HG03196 (cell line): ENCODE measurements around the gene IER3IP1.
"Not testable (repeated sequence)": the region's sequence is repeated elsewhere in the genome, so short reads cannot be mapped to it uniquely, and the experiment has no call there.

Experiments
- ATAC-seq: cut with Tn5 transposase; IDR thresholded peaks from one replicate; pipeline ENCODE4 v1.9.1; 2021; ENCODE audit not compliant: unreplicated experiment

IER3IP1 gene

DNA sequence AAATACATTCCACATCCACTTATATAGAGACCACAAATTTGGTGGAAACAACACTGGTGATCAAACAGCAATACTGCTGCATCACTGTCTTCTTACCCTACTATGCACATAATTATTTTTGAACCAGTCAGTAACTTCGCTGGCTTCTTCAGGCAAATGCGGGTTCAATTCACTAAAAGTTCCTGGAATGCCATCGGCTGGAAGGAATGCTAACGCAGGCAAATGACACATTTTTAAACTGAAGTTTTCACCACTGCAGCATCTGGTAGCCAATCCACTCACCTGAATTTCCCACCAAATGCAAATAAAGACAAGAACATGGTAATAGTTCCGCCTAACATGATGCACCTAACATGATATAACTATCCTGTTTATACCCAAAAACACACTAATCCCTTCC, 15.9 kb downstream of the IER3IP1 start:
- no peak for ATAC-seq

DNA sequence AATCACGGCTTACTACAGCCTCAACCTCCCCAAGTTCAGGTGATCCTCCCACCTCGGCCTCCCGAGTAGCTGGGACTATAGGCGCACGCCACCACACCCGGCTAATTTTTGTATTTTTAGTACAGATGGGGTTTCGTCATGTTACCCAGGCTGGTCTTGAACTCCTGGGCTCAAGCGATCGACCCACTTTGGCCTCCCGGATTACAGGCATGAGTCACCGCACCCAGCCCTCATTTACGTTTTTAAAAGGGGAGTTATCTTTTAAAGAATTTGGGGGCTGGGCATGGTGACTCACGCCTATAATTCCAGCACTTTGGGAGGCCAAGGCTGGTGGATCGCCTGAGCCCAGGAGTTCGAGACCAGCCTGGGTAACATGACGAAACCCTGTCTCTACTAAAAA, 17.8 kb downstream of the IER3IP1 start:
- not testable (repeated sequence) for ATAC-seq

DNA sequence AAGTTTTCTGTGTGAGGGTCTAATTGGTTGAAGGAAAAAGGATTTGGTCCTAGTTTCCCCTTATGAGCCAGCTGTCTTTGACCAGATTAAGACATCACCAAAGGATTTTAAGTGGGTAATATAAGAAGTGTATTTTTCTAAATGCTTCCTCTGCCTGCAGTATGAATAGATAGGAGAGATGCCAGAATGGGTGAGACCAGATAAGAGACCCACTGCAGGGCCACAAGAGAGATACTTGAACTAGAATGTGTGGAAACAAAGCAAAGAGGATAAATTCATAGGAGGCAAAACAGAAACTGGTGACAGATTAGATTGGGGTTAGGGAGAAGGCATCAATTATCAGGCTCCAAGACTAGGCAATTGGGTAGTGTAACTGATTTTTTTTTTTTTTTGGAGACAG, 24.7 kb downstream of the IER3IP1 start:
- ATAC-seq = no peak

DNA sequence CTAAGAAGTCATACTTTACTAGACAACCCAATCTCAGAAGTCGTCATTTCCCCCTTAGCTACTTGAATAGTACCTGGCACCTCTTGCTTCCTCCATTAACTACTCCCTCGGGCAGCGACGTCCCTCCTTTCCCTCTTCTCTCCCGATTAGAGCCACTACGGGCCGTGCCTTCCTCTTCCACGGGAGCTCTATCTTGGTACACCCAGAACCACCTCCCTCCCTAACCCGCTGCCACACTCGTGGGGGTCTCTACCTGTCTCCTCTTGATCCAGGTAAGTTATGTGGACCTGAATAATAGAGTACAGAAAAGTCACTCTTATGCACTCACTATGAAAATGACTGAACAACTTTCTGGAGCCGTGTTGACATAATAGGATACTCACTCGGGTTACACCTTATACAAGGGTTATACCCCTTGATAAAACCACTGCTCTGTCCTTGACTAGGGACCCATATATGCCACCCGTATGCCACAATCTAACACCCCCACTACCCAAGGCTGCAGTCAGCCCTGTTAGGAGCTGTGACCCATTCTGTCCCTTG, 25.3 kb downstream of the IER3IP1 start:
- ATAC-seq = peak; percentile 10

DNA sequence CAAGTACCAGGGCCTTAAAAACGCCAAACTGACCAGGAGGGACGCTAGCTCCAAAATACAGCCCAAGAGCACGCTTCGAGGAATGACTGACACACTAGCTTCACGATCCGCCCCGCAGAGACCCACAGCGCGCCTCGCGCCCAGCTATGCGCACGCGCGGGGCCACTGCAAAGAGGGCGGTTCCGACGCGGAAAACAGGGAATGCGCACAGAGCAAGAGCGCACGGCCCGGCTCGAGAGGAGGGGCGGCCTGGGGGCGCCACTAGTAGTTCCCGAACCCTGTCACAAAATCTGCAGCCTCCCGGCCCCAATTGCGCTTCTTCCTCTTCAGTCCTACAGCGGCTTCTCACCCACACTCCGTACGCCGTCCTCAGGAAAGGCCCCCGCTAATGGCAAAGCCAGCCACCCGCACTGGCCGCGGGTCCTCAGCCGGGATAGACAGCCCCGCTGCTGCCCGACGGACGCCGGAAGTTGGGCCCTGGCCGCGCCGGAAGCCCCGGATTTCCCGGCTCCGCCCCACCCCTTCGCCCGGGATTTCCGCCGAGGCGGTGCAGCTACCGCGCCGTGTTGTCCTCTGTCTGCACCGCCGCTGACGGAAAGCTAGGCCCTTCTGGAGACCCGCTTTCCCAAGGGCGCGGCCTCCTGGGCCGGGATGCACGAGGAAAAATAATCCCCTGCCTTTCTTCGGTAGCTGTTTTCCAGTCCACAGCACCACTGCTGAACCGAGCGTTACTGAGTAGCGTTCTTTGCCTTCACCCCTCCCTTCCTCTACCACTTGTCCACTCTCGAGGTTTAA, 25.9 kb downstream of the IER3IP1 start, which contains the start of gene HDHD2:
HDHD2 (minus strand) TSS at position 472 of the 795 bp plus-strand sequence. CDS start 14,061 bp downstream, outside the sequence.
- ATAC-seq = peak; percentile 88

DNA sequence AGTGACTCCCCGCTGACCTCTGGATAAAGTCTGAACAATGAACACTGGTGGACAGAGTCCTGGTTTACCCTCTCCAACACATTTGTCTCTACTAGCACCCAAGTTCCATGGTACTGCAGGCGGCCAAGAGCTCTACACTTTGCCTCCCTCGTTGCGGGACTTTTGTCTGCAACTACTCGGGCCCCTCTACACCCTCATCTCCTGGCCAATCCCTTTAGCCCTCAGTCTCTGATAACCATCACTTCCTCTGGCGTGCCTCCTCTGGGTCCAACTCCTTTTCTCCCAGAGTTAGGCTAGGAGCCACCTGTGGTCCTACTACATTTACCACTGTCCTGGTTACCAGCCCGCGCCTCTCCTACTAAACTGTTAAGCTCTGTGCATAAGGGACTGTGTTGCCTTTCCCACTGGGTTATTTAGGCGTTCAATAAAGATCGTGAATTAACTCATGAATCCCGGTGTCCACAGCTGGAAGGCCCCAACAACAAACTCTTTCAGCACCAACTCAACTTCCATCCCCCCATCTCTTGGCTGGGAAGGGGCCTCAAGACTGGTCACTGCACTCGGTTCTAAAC, 26.6 kb downstream of the IER3IP1 start:
- no peak for ATAC-seq

DNA sequence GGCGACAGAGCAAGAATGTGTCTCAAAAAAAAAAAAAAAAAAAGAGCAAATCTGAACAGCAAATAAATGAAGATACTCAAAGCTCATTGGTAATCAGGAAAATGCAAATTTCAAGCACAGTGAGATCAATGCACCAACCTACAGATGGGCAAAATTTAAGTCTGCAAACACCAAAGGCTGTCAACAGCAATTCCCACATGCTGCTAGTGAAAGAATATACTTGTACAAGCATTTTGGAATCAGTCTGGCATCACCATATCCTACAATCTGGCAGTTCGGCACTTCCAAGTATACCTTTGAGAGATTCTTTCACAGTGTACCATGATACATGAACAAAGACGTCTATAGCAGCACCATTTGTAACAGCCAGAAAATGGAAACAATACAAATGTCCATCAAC, 30.0 kb downstream of the IER3IP1 start:
- no peak for ATAC-seq

DNA sequence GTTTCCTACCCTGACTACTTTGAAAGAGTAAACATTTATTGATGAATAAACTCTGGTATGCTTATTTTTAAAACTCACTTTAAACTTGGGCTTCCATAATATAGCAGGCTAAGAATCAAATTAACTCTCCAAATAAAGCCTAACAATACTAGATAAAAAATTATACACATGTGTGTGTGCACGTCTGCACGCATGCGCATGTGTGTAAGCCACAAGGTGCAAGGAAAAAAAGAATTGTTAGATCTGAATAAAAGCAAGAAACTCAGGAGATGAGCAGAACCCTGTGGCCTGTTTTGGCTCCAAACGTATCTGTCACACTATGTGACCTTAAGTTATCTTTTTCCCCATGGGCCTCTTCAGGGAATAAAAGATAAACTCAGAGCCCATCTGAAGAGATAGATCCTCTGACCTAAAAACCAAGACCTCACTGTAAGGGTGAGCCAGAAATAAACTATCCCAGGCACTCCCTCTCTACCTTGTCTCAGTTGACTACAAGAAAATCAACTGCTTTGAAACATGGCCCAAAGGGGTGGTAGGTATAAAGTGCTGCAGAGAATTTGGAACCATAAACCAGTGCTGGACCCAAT, 32.2 kb downstream of the IER3IP1 start:
- ATAC-seq = no peak

DNA sequence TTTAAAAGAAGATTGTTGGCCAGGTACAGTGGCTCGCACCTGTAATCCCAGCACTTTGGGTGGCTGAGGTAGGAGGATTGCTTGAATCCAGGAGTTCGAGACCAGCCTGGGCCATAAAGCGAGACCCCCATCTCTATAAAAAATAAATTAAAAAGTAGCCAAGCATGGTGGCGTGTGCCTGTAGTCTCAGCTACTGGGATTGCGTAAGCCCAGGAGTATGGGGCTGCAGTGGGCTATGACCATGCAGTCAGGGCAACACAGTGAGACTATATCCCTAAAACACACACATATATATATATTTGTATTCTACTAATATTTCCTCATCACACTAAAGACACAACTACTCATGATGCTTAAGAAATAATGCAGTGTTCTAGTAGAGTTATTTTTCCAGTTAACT, 33.0 kb downstream of the IER3IP1 start:
- no peak for ATAC-seq

DNA sequence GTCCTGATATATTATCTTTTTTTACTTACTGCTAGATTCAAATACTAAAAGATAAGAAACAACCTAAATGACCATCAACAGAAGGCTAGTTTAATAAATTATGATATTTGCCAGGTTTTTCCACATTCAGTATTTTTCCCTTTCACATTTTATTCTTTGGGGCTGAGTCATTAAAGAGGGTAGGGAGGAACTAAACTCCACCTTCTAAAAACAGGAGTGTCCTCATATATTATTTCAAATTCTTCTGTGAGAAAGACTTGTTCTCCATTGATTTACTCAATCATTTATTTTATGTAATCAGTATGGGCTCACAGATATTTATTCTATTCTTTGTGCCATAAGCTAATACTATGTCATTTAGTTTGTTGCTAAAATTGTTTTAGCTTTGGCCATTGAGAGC, 34.9 kb downstream of the IER3IP1 start:
- ATAC-seq = no peak

DNA sequence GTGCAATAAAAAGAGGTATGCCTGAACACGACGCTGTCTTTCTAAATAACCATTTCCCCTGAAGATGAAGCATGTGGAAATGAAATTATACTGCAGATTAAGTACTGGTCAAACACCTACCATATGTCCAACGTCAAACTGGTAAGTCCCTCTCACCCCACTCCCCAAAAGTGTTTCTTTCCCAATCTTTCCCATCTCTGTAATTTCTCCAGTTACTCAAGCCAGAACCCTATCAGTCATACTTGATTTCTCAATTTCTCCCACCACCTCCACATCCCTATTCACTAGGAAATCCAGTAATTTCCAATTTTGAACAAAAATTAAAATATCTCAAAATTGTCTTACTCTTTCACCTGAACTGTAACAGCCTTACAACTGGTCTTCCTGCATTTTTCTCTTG, 55.0 kb downstream of the IER3IP1 start:
- no peak for ATAC-seq

DNA sequence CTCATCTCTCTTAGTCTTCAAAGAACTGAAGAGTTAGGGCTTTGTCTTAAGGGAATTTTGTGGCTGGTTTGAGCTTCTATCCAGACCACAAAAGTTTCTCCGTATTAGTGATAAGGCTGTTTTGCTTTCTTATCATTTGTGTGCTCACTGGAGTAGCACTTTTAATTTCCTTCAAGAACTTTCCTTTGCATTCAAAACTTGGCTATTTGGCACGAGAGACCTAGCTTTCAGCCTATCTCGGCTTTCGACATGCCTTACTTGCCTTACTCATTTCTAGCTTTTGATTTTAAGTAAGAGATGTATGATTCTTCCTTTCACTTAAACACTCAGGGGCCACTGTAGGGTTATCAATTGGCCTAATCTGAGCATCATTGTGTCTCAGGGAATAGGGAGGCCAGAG, 55.7 kb downstream of the IER3IP1 start:
- peak; percentile 83 for ATAC-seq

DNA sequence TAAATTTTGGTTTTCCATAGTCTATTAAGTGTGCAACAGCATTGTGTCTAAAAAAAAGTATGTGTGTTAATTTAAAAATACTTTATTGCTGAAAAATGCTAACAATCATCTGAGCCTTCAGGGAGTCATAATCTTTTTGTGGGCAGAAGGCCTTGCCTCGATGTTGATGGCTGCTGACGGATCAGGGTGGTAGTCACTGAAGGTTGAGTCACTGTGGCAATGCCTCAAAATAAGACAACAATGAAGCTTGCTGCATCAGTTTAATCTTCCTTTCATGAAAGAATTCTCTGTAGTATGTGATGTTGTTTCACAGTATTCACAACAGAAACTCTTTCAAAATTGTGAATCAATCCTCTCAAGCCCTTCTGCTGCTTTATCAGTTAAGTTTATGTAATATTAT, 57.2 kb downstream of the IER3IP1 start:
- no peak for ATAC-seq

DNA sequence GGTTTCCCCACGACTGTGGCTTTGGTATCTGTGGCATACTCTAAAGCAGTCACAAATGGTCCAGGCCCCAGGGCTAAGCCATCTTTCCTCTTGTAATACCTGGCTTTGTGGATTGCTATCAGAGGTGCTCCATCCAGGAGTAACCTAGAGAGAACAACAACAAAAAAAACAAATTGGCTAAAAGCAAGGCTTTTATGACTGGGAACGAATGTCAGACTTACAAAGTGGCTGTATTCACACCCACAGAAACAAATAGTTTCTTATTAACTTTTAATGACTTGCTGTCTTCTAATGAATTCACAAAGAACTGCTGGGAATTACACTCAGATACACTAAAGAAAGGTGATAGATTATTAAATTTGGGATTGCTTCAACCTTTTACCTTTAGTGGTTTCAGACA, 61.0 kb downstream of the IER3IP1 start:
- no peak for ATAC-seq

DNA sequence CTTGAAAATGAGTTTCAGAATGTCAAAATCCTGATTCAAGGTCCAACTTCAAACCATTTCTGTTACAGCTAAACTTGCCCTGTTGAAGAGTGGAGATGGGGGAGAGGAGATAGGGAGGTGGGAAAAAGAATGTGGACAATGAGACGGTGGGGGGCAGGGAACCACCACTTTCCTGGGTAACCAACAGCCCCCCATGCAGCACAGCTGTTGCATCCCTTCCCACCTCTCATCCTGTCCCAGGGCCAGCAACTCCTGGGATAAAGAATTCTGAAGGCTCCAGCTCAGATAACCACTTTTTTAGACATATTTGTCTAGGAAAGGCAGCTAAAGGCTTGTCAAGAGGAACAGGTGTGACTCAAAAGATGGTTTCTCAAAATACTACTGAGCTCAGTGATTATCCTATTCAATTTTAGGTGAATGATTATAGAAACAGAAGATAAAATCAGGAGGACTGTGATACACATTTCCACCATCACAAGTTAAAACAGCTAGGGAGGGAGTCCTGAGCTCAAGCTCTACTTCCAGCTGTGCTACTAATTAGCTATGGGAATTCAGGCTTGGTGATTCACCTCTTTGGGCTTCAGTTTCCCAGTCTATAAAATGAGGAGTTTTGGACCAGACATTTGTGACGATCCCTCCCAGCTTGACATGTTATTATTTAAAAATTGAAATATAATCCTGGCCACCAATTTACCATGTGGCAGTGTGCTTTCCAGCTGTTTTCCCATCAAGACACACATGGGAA, 62.2 kb downstream of the IER3IP1 start:
- no peak for ATAC-seq

DNA sequence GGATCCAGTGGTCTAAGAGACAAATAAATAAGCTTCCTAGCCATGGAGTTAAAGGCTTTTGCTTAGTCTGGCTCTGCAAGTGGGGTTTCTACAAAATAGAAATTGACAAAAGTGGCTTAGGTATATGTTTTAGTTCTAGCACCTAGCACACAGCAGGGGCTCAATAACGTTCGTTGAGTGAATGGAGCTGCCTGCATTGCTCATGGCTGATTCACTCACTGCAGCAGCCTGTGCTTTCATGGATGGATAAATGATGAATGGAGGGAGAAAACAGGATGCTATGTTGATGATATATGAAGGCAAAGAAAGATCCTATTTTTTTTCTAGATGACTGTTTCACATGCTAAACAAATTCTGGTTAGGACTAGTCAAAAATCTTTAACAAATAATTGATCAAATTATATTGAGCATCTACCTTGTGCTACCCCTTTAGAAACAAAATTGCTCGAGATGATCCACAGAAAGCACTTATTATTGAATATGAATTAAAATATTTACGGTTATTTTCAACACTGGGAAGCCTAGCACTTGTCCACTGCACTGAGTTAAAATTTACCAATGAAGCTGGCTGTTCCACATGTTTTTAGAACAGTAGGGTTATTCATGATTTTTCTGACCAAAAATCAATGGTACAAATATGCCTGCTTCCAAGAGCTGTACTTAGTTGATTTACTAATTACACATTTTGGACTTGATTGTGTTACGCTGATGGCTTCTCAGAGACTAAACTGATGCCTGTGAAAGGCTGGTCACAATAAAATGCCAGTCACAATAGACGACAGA, 65.5 kb downstream of the IER3IP1 start:
- no peak for ATAC-seq

DNA sequence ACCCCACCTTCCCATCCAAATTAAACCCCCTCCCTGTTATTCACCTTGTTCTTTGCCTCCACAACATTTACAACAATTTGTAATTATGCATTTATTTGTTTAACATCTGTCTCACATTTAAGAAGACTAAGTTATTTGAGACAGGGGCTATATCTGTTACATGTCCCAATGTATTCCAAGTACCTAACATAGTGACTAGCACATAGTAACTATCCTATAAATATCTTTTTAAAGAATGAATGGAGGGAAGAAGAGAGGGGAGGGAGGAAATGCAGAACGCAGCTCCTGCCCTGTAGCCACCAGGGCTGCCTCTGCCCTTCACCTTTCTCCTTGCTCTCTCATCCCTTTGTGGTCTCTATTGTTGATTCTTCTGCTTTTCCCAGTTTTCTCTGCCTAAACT, 66.4 kb downstream of the IER3IP1 start:
- no peak for ATAC-seq

DNA sequence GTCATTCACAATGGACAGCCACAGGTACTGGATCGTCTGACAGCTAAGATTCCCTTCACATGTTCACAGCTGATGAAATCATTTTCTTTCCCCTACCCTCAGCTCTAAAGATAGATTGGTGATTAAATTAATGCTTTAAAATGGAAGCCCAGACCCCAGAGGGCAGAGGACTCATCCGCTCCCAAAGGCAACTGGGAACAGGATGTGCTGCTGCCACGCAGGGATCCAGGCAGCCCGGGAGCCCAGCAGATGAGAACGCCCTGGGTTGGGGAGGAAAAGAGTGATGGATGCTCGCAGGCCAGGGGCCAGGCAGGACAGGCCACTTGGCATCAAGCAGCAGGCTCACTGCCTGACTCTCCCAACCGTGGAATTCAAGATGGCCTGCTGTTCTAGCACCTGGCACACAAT, 67.2 kb downstream of the IER3IP1 start:
- no peak for ATAC-seq

DNA sequence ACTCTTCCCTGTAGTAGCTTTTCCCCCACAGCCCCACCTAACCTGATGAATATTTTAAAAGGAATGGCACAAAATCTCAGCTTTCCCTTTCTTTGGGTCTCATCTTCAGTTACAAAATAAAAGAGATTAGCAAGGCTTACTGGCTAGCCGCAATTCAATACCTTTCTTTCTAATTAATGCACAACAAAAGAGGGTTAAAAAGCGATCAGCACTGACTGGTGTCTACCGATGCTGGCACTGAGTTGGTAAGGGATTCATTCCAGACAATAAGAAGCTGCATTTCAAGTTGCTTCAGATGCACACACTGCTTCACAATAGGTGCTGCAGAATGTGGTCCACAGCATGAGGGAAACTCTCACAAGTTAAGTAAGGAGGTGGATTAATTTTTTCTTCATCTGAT, 67.8 kb downstream of the IER3IP1 start:
- no peak for ATAC-seq
